ENCODE data around the gene SUPT5H. TPM values are rescaled to one million over a fixed set of nuclear protein-coding genes. Genes with fewer than 3 reads are reported as not detected.

Gene SUPT5H
- total and polyA plus RNA-seq, 5 donors: 68.8 to 85.1 (median 76.4) TPM

DNA sequence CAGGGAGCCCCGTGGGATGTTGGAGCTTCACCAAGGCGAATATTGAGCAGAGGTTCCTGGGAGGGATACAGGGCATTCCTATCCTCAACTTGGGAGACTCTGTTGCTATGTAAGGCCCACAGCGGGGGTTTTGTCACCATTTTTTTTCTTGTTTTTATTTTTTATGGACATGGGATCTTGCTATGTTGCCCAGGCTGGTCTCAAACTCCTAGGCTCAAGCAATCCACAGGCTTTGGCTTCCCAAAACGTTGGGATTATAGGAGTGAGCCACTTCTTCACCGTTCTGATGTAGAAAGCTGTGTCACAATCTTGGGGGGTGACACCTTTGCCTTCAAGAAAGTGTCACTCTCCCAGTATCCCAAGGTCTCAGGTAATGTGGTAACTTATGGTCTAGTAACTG, 56.0 kb downstream of the SUPT5H start:
- WGBS: 76% methylated on average over 5 of the region's 5 CpGs
- intact Hi-C loops (cut with DNase I): no loop called here
- H3K4me1 ChIP-seq (ENCODE audit: control insufficient read depth, insufficient read depth, low read length): no peaks in the 10 kb centered on the region
- H3K27ac ChIP-seq (ENCODE audit: low read length): no peak overlapping the region
- H3K4me3 ChIP-seq (ENCODE audit: low read length): no peak overlapping the region
- H3K27me3 ChIP-seq (ENCODE audit: control insufficient read depth, insufficient read depth): no peaks in the 10 kb centered on the region
- no peak for ATAC-seq
- H3K9me3 ChIP-seq (ENCODE audit: control insufficient read depth, low read length): no peaks in the 10 kb centered on the region
- no peak for DNase-seq

GRCh38 chr19:39502640-39503417, 57.4 kb downstream of the SUPT5H start:
- intact Hi-C loops (cut with DNase I): no loop called here
- H3K4me1 ChIP-seq (ENCODE audit: control insufficient read depth, insufficient read depth, low read length): peaks cover 2% of the 10 kb centered on the region
- ATAC-seq (peak; percentile 55 to 76), DNase-seq (peak; percentile 68 to 83 (median 83))
- no peaks in the 10 kb centered on the region for H3K9me3 ChIP-seq (ENCODE audit: control insufficient read depth, low read length)
- H3K27ac ChIP-seq (ENCODE audit: low read length): no peak overlapping the region
- no peaks in the 10 kb centered on the region for H3K27me3 ChIP-seq (ENCODE audit: control insufficient read depth, insufficient read depth)
- WGBS: 12% methylated on average over 69 of the region's 69 CpGs
- H3K4me3 ChIP-seq (ENCODE audit: low read length): no peak overlapping the region

DNA sequence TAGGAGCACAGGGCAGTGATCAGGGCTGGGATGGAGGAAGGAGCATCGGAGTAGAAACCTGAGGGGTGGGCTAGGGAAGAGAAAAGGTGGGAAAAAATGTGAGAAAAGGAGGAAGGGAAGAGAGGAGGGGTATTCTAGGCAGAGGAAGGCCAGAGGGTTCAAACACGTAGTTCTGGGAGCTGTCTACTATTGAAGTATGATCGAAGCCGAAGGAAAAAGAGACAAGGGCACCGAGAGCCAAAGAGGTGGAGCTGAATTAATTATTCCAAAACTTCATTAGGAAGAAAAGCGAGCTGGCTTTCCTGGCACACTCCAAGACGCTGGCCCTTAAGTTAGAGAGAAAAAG, 61.2 kb downstream of the SUPT5H start:
- 53% methylated on average over 7 of the region's 7 CpGs for WGBS

GRCh38 chr19:39506944-39507714, 61.7 kb downstream of the SUPT5H start:
- peak; percentile 44 to 57 for ATAC-seq
- 3% methylated on average over 96 of the region's 96 CpGs for WGBS

More for the DNA sequence above, 61.2 kb downstream of the SUPT5H start:
- Histone ChIP-seq H3K4me3 (ENCODE audit: low read length) (peak overlapping the region; percentile 40), H3K27ac (ENCODE audit: low read length) (no peak overlapping the region), H3K4me1 (ENCODE audit: control insufficient read depth, insufficient read depth, low read length) (peaks cover 2% of the 10 kb centered on the region), H3K27me3 (ENCODE audit: control insufficient read depth, insufficient read depth) (no peaks in the 10 kb centered on the region), H3K9me3 (ENCODE audit: control insufficient read depth, low read length) (no peaks in the 10 kb centered on the region)
- intact Hi-C loops (cut with DNase I): no loop called here
- ATAC-seq (no peak), DNase-seq (no peak)

DNA sequence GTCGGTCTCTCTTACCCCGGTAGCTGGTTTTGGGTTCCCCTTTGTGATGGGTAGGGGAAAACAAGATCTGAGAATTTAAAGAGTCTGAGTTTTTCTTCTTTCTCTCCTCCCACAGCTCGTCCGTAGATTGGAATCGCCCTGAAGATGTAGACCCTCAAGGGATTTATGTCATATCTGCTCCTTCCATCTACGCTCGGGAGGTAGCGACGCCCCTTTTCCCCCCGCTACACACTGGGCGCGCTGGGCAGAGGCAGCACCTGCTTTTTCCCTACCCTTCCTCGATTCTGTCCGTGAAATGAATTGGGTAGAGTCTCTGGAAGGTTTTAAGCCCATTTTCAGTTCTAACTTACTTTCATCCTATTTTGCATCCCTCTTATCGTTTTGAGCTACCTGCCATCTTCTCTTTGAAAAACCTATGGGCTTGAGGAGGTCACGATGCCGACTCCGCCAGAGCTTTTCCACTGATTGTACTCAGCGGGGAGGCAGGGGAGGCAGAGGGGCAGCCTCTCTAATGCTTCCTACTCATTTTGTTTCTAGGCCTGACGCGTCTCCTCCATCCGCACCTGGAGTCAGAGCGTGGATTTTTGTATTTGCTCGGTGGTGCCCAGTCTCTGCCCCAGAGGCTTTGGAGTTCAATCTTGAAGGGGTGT, 62.5 kb downstream of the SUPT5H start:
- ATAC-seq: no peak
- peaks cover 2% of the 10 kb centered on the region for H3K4me1 ChIP-seq (ENCODE audit: control insufficient read depth, insufficient read depth, low read length)
- no peaks in the 10 kb centered on the region for H3K27me3 ChIP-seq (ENCODE audit: control insufficient read depth, insufficient read depth)
- no peak overlapping the region for H3K4me3 ChIP-seq (ENCODE audit: low read length)
- DNase-seq: peak in 1 of 3 donors; percentile 12
- 44% methylated on average over 24 of the region's 24 CpGs for WGBS
- no peaks in the 10 kb centered on the region for H3K9me3 ChIP-seq (ENCODE audit: control insufficient read depth, low read length)
- intact Hi-C loops (cut with DNase I): no loop called here
- no peak overlapping the region for H3K27ac ChIP-seq (ENCODE audit: low read length)

More at GRCh38 chr19:39506944-39507714, 61.7 kb downstream of the SUPT5H start:
- intact Hi-C loops (cut with DNase I): no loop called here
- peak; percentile 29 to 65 (median 63) for DNase-seq
- no peaks in the 10 kb centered on the region for H3K9me3 ChIP-seq (ENCODE audit: control insufficient read depth, low read length)
- peaks cover 2% of the 10 kb centered on the region for H3K4me1 ChIP-seq (ENCODE audit: control insufficient read depth, insufficient read depth, low read length)
- H3K4me3 ChIP-seq (ENCODE audit: low read length): peak overlapping the region; percentile 40
- no peaks in the 10 kb centered on the region for H3K27me3 ChIP-seq (ENCODE audit: control insufficient read depth, insufficient read depth)
- no peak overlapping the region for H3K27ac ChIP-seq (ENCODE audit: low read length)

DNA sequence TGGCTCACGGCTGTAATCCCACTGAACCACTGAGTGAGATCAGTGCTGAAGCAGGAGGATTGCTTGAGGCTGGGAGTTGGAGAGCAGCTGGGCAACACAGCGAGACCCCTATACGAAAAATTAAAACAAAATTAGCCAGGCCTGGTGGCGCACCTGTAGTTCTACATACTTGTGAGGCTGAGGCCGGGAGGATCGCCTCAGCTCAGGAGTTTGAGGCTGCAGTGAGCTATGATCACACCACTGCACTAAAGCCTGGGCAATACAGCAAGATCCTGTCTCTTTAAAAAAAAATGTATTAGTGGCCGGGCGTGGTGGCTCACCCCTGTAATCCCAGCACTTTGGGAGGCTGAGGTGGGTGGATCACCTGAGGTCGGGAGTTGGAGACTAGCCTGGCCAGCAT, 63.2 kb downstream of the SUPT5H start:
- DNase-seq (no peak), ATAC-seq (no peak)
- Histone ChIP-seq H3K27ac (ENCODE audit: low read length) (no peak overlapping the region), H3K4me3 (ENCODE audit: low read length) (no peak overlapping the region), H3K9me3 (ENCODE audit: control insufficient read depth, low read length) (no peaks in the 10 kb centered on the region), H3K27me3 (ENCODE audit: control insufficient read depth, insufficient read depth) (no peaks in the 10 kb centered on the region), H3K4me1 (ENCODE audit: control insufficient read depth, insufficient read depth, low read length) (peaks cover 2% of the 10 kb centered on the region)
- 88% methylated on average over 9 of the region's 9 CpGs for WGBS
- intact Hi-C loops (cut with DNase I): no loop called here

DNA sequence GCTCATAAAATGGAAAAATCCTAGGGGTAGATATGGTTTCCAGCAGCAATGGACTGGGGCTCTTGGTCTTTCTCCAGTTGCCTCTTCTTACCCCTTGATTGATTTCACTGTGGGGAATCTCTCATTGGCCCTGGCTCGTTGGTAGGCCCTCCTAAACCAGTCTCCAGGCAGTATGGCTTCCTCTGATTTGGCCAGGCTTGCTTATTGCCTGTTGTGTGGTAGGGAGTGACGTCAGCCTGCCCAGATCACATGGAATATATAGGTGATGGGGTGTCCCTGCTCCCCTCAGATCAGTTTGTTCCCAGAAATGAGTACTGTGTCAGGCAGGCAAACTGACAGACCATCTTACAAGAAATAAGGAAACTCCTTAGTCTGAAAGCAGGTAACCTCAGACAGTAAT, 63.9 kb downstream of the SUPT5H start:
- Histone ChIP-seq H3K9me3 (ENCODE audit: control insufficient read depth, low read length) (no peaks in the 10 kb centered on the region), H3K27me3 (ENCODE audit: control insufficient read depth, insufficient read depth) (no peaks in the 10 kb centered on the region), H3K4me3 (ENCODE audit: low read length) (no peak overlapping the region), H3K4me1 (ENCODE audit: control insufficient read depth, insufficient read depth, low read length) (peaks cover 2% of the 10 kb centered on the region), H3K27ac (ENCODE audit: low read length) (no peak overlapping the region)
- DNase-seq (no peak), ATAC-seq (no peak)
- intact Hi-C loops (cut with DNase I): no loop called here
- WGBS: 66% methylated on average over 2 of the region's 2 CpGs

GRCh38 chr19:39512988-39513387, 67.6 kb downstream of the SUPT5H start:
- no peak for ATAC-seq
- WGBS: 47% methylated on average over 2 of the region's 2 CpGs
- Histone ChIP-seq H3K4me1 (ENCODE audit: control insufficient read depth, insufficient read depth, low read length) (no peaks in the 10 kb centered on the region), H3K27ac (ENCODE audit: low read length) (no peak overlapping the region), H3K9me3 (ENCODE audit: control insufficient read depth, low read length) (no peaks in the 10 kb centered on the region), H3K4me3 (ENCODE audit: low read length) (no peak overlapping the region), H3K27me3 (ENCODE audit: control insufficient read depth, insufficient read depth) (no peaks in the 10 kb centered on the region)
- no peak for DNase-seq
- intact Hi-C loops (cut with DNase I): no loop called here

DNA sequence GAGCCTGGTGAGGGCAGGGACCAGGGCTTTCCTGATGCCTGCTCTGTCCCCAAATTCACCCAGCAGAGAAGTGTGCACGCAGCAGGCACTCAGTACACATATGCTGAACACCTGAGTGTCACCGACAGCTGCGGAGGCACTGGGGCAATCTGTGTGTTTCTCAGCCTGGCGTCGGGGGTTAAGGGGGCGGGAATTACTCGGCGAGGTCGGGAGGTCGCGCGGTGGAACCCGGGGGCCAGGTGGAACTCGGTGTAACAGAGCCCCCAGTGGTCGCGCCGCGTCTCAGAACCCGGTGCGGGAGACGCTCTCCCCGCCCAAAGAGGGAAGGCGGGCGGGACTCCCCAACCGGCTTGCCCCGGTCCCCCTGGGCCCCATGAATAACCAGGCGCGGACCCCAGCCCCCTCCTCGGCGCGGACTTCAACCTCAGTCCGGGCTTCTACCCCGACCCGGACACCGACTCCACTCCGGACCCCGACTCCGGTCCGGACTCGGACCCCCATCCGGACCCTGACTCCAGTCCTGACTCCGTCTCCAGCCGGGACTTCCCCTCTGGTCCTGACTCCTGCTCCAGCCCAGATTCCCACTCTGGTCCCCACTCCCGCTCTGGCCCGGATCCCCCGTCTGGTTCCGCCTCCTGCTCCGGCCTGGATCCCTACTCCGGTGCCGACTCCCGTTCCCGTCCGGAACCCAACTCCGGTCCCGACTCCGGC, 69.6 kb downstream of the SUPT5H start, which contains the start of gene SELENOV:
SELENOV (plus strand) TSS at position 300 of the 711 bp plus-strand sequence; CDS start at position 374, 74 bp downstream.
- Histone ChIP-seq H3K4me3 (ENCODE audit: low read length) (peak within 1 kb of the TSS; percentile 14), H3K27me3 (ENCODE audit: control insufficient read depth, insufficient read depth) (no peaks in the 10 kb centered on the region), H3K4me1 (ENCODE audit: control insufficient read depth, insufficient read depth, low read length) (no peaks in the 10 kb centered on the region), H3K9me3 (ENCODE audit: control insufficient read depth, low read length) (no peaks in the 10 kb centered on the region), H3K27ac (ENCODE audit: low read length) (no peak within 1 kb of the TSS)
- WGBS: under 1% methylated on average over 56 of the region's 56 CpGs
- ATAC-seq (peak; percentile 52 to 56), DNase-seq (peak in 1 of 3 donors; percentile 63)
- intact Hi-C loops (cut with DNase I): no loop called here

DNA sequence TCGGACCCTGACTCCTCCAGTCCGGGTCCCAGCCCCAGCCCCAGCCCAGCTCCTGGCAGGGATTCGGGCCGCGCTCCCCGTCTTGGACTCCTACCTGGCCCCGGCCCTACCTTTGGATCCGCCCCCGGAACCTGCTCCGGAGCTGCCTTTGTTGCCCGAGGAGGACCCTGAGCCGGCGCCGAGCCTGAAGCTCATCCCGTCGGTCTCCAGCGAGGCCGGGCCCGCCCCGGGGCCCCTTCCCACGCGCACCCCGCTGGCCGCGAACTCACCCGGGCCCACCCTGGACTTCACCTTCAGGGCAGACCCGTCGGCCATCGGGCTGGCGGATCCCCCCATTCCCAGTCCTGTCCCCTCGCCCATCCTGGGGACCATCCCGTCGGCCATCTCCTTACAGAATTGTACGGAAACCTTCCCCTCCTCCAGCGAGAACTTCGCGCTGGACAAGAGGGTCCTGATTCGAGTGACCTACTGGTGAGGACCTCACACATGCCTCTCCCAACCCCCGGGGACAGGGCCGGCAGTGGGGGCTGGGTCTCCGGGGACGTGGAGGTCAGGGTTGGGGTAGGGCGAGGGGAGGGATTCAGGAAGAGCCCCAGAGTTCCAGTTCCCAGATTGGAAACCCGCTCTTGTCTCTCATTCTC, 70.3 kb downstream of the SUPT5H start:
- DNase-seq (no peak), ATAC-seq (peak in 1 of 2 donors; percentile 21)
- WGBS: 2% methylated on average over 44 of the region's 44 CpGs
- intact Hi-C loops (cut with DNase I): no loop called here
- H3K27ac ChIP-seq (ENCODE audit: low read length): no peak overlapping the region
- peak overlapping the region; percentile 14 for H3K4me3 ChIP-seq (ENCODE audit: low read length)
- no peaks in the 10 kb centered on the region for H3K4me1 ChIP-seq (ENCODE audit: control insufficient read depth, insufficient read depth, low read length)
- H3K9me3 ChIP-seq (ENCODE audit: control insufficient read depth, low read length): no peaks in the 10 kb centered on the region
- no peaks in the 10 kb centered on the region for H3K27me3 ChIP-seq (ENCODE audit: control insufficient read depth, insufficient read depth)
